ENCODE data around the gene UBE2E2. TPM values are rescaled to one million over a fixed set of nuclear protein-coding genes. Genes with fewer than 3 reads are reported as not detected.

UBE2E2 gene
- polyA plus RNA-seq, 2 donors, result 16.6 to 21.0 TPM

DNA sequence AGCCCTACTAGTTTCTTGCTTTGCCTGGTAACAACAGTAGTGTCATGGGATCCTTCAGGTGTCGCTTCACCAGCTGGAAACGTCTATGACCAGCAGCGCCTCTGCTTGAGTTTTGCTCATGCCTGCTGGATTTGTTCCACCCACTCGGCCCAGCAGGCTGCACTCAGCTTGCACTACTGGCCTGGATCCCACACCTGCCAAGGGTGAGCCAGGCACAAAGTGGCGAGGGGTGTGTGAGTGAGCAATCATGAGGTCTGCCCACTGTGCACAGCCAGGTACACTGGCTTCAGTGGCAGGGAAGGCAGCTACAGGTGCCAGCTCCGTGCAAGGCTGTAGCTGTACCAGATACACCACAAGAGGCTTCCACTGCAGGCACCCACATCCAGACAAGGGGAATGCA lies 282.8 kb downstream of the UBE2E2 start:
- H3K27me3 ChIP-seq (ENCODE audit: control insufficient read depth in 1 of 2, insufficient read depth in 2 of 2, low read length in 2 of 2), result no peaks in the 10 kb centered on the region
- H3K27ac ChIP-seq (ENCODE audit: low read depth in 2 of 2, low read length in 1 of 2), result no peak overlapping the region
- no peak overlapping the region for H3K4me3 ChIP-seq (ENCODE audit: low read depth in 1 of 2, low read length in 2 of 2)
- no peaks in the 10 kb centered on the region for H3K36me3 ChIP-seq (ENCODE audit: control insufficient read depth in 2 of 2, insufficient read depth in 2 of 2, low read length in 1 of 2)
- no peaks in the 10 kb centered on the region for H3K4me1 ChIP-seq (ENCODE audit: control insufficient read depth in 2 of 2, insufficient read depth in 2 of 2, low read length in 1 of 2)
- 92 to 94% methylated on average over 6 of the region's 6 CpGs for WGBS, 2 donors
- H3K9me3 ChIP-seq (ENCODE audit: control insufficient read depth in 2 of 2, insufficient read depth in 1 of 2, low read depth in 1 of 2, low read length in 1 of 2), result peaks cover 6 to 9% of the 10 kb centered on the region in 2 donors

DNA sequence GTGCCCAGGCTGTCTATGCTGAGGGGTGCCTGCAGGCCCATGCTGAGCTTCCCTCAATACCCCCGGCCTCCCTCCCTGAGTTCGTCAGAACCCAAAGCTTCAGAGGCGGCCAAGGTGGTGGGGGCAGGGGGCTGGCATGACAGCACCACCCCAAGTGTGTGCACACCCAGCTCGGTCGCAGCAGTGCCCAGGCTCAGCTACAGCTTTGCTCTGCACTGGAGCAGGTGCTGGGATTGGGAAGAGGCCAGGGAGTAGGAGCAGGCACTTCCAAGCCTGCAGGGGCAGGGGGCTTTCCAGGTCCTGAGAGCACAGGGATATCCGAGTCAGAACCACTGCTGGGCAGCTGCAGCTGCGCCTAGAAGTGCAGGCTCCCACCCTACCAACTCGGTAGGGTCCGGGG lies 283.9 kb downstream of the UBE2E2 start:
- H3K36me3 ChIP-seq (ENCODE audit: control insufficient read depth in 2 of 2, insufficient read depth in 2 of 2, low read length in 1 of 2), result no peaks in the 10 kb centered on the region
- H3K4me3 ChIP-seq (ENCODE audit: low read depth in 1 of 2, low read length in 2 of 2), result no peak overlapping the region
- peaks cover 6 to 9% of the 10 kb centered on the region in 2 donors for H3K9me3 ChIP-seq (ENCODE audit: control insufficient read depth in 2 of 2, insufficient read depth in 1 of 2, low read depth in 1 of 2, low read length in 1 of 2)
- no peaks in the 10 kb centered on the region for H3K4me1 ChIP-seq (ENCODE audit: control insufficient read depth in 2 of 2, insufficient read depth in 2 of 2, low read length in 1 of 2)
- no peak overlapping the region for H3K27ac ChIP-seq (ENCODE audit: low read depth in 2 of 2, low read length in 1 of 2)
- H3K27me3 ChIP-seq (ENCODE audit: control insufficient read depth in 1 of 2, insufficient read depth in 2 of 2, low read length in 2 of 2), result no peaks in the 10 kb centered on the region
- 94 to 96% methylated on average over 9 of the region's 9 CpGs for WGBS, 2 donors

GRCh38 chr3:23488618-23489017 lies 285.5 kb downstream of the UBE2E2 start:
- Histone ChIP-seq H3K27ac (ENCODE audit: low read depth in 2 of 2, low read length in 1 of 2) (no peak overlapping the region), H3K9me3 (ENCODE audit: control insufficient read depth in 2 of 2, insufficient read depth in 1 of 2, low read depth in 1 of 2, low read length in 1 of 2) (peaks cover 6 to 9% of the 10 kb centered on the region in 2 donors), H3K4me3 (ENCODE audit: low read depth in 1 of 2, low read length in 2 of 2) (no peak overlapping the region), H3K36me3 (ENCODE audit: control insufficient read depth in 2 of 2, insufficient read depth in 2 of 2, low read length in 1 of 2) (no peaks in the 10 kb centered on the region), H3K27me3 (ENCODE audit: control insufficient read depth in 1 of 2, insufficient read depth in 2 of 2, low read length in 2 of 2) (no peaks in the 10 kb centered on the region), H3K4me1 (ENCODE audit: control insufficient read depth in 2 of 2, insufficient read depth in 2 of 2, low read length in 1 of 2) (no peaks in the 10 kb centered on the region)
- 80 to 81% methylated on average over 3 of the region's 3 CpGs for WGBS, 2 donors

GRCh38 chr3:23489300-23490158 lies 286.4 kb downstream of the UBE2E2 start:
- Histone ChIP-seq H3K27me3 (ENCODE audit: control insufficient read depth in 1 of 2, insufficient read depth in 2 of 2, low read length in 2 of 2) (no peaks in the 10 kb centered on the region), H3K27ac (ENCODE audit: low read depth in 2 of 2, low read length in 1 of 2) (no peak overlapping the region), H3K4me1 (ENCODE audit: control insufficient read depth in 2 of 2, insufficient read depth in 2 of 2, low read length in 1 of 2) (no peaks in the 10 kb centered on the region), H3K9me3 (ENCODE audit: control insufficient read depth in 2 of 2, insufficient read depth in 1 of 2, low read depth in 1 of 2, low read length in 1 of 2) (peaks cover 6 to 9% of the 10 kb centered on the region in 2 donors), H3K4me3 (ENCODE audit: low read depth in 1 of 2, low read length in 2 of 2) (no peak overlapping the region), H3K36me3 (ENCODE audit: control insufficient read depth in 2 of 2, insufficient read depth in 2 of 2, low read length in 1 of 2) (no peaks in the 10 kb centered on the region)
- WGBS, 2 donors, result 94 to 95% methylated on average over 7 of the region's 7 CpGs

DNA sequence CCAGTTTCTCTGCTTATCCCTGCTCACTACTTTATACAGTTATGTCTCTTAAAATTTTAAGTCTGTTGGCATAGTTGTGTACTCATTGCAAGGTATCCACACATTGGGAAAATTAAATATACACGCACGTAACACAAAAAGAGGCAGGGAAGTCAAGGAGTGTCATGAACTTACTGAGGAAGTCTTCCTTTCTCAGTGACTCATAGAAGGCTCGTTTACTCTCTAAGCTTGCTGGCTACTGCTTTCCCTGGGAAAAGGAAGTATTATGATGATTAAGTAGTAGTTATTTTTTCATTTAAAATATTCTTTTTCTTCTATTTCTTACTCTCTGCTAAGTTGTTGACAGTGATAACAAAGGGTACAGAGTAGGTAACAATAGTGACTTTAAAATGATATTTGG lies 287.3 kb downstream of the UBE2E2 start:
- no peaks in the 10 kb centered on the region for H3K4me1 ChIP-seq (ENCODE audit: control insufficient read depth in 2 of 2, insufficient read depth in 2 of 2, low read length in 1 of 2)
- no peak overlapping the region for H3K4me3 ChIP-seq (ENCODE audit: low read depth in 1 of 2, low read length in 2 of 2)
- H3K27ac ChIP-seq (ENCODE audit: low read depth in 2 of 2, low read length in 1 of 2), result no peak overlapping the region
- H3K36me3 ChIP-seq (ENCODE audit: control insufficient read depth in 2 of 2, insufficient read depth in 2 of 2, low read length in 1 of 2), result no peaks in the 10 kb centered on the region
- no peaks in the 10 kb centered on the region for H3K27me3 ChIP-seq (ENCODE audit: control insufficient read depth in 1 of 2, insufficient read depth in 2 of 2, low read length in 2 of 2)
- 30 to 41% methylated on average over 3 of the region's 3 CpGs for WGBS, 2 donors
- peaks cover 6 to 9% of the 10 kb centered on the region in 2 donors for H3K9me3 ChIP-seq (ENCODE audit: control insufficient read depth in 2 of 2, insufficient read depth in 1 of 2, low read depth in 1 of 2, low read length in 1 of 2)

DNA sequence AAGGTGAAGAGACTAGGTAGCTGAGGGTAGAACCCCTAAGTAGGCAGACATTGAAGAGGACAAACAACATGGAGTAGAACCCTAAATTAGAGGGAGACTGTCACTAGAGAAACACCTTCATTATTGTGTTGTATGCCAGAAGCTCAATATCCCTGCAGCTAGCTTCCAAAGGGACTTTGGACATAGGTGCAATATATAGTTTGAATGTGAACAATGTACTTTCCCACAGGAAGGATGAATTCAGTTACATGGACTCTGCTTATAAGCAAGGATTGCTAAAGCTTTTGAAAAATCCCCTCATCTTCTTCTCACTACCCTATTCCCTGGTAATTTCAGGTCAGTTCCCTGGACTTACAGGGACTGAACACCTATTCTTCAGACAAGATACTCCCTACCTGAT lies 288.9 kb downstream of the UBE2E2 start:
- Histone ChIP-seq H3K4me1 (ENCODE audit: control insufficient read depth in 2 of 2, insufficient read depth in 2 of 2, low read length in 1 of 2) (no peaks in the 10 kb centered on the region), H3K9me3 (ENCODE audit: control insufficient read depth in 2 of 2, insufficient read depth in 1 of 2, low read depth in 1 of 2, low read length in 1 of 2) (peaks cover 0 to under 1% of the 10 kb centered on the region in 2 donors), H3K36me3 (ENCODE audit: control insufficient read depth in 2 of 2, insufficient read depth in 2 of 2, low read length in 1 of 2) (no peaks in the 10 kb centered on the region), H3K27me3 (ENCODE audit: control insufficient read depth in 1 of 2, insufficient read depth in 2 of 2, low read length in 2 of 2) (peaks cover 0 to 2% of the 10 kb centered on the region in 2 donors), H3K4me3 (ENCODE audit: low read depth in 1 of 2, low read length in 2 of 2) (no peak overlapping the region), H3K27ac (ENCODE audit: low read depth in 2 of 2, low read length in 1 of 2) (no peak overlapping the region)

- Histone ChIP-seq H3K9me3 (ENCODE audit: control insufficient read depth in 2 of 2, insufficient read depth in 1 of 2, low read depth in 1 of 2, low read length in 1 of 2) (no peaks in the 10 kb centered on the region), H3K27me3 (ENCODE audit: control insufficient read depth in 1 of 2, insufficient read depth in 2 of 2, low read length in 2 of 2) (peaks cover 0 to 2% of the 10 kb centered on the region in 2 donors), H3K36me3 (ENCODE audit: control insufficient read depth in 2 of 2, insufficient read depth in 2 of 2, low read length in 1 of 2) (no peaks in the 10 kb centered on the region), H3K4me3 (ENCODE audit: low read depth in 1 of 2, low read length in 2 of 2) (no peak overlapping the region), H3K27ac (ENCODE audit: low read depth in 2 of 2, low read length in 1 of 2) (no peak overlapping the region), H3K4me1 (ENCODE audit: control insufficient read depth in 2 of 2, insufficient read depth in 2 of 2, low read length in 1 of 2) (no peaks in the 10 kb centered on the region)
Observed at GRCh38 chr3:23493889-23494288, 290.8 kb downstream of the UBE2E2 start.

- H3K27me3 ChIP-seq (ENCODE audit: control insufficient read depth in 1 of 2, insufficient read depth in 2 of 2, low read length in 2 of 2), result peaks cover 0 to 2% of the 10 kb centered on the region in 2 donors
Observed at GRCh38 chr3:23494967-23495366, 291.8 kb downstream of the UBE2E2 start.

GRCh38 chr3:23495507-23495906 lies 292.4 kb downstream of the UBE2E2 start:
- Histone ChIP-seq H3K27me3 (ENCODE audit: control insufficient read depth in 1 of 2, insufficient read depth in 2 of 2, low read length in 2 of 2) (peaks cover 0 to 2% of the 10 kb centered on the region in 2 donors), H3K27ac (ENCODE audit: low read depth in 2 of 2, low read length in 1 of 2) (no peak overlapping the region), H3K9me3 (ENCODE audit: control insufficient read depth in 2 of 2, insufficient read depth in 1 of 2, low read depth in 1 of 2, low read length in 1 of 2) (no peaks in the 10 kb centered on the region), H3K4me1 (ENCODE audit: control insufficient read depth in 2 of 2, insufficient read depth in 2 of 2, low read length in 1 of 2) (no peaks in the 10 kb centered on the region), H3K36me3 (ENCODE audit: control insufficient read depth in 2 of 2, insufficient read depth in 2 of 2, low read length in 1 of 2) (no peaks in the 10 kb centered on the region), H3K4me3 (ENCODE audit: low read depth in 1 of 2, low read length in 2 of 2) (no peak overlapping the region)
- 50 to 83% methylated on average over 1 of the region's 1 CpG for WGBS, 2 donors

More at GRCh38 chr3:23494967-23495366, 291.8 kb downstream of the UBE2E2 start:
- 86 to 88% methylated on average over 1 of the region's 1 CpG for WGBS, 2 donors
- no peak overlapping the region for H3K27ac ChIP-seq (ENCODE audit: low read depth in 2 of 2, low read length in 1 of 2)
- H3K4me3 ChIP-seq (ENCODE audit: low read depth in 1 of 2, low read length in 2 of 2), result no peak overlapping the region
- no peaks in the 10 kb centered on the region for H3K36me3 ChIP-seq (ENCODE audit: control insufficient read depth in 2 of 2, insufficient read depth in 2 of 2, low read length in 1 of 2)
- H3K4me1 ChIP-seq (ENCODE audit: control insufficient read depth in 2 of 2, insufficient read depth in 2 of 2, low read length in 1 of 2), result no peaks in the 10 kb centered on the region
- no peaks in the 10 kb centered on the region for H3K9me3 ChIP-seq (ENCODE audit: control insufficient read depth in 2 of 2, insufficient read depth in 1 of 2, low read depth in 1 of 2, low read length in 1 of 2)

GRCh38 chr3:23496165-23496564 lies 293.0 kb downstream of the UBE2E2 start:
- Histone ChIP-seq H3K36me3 (ENCODE audit: control insufficient read depth in 2 of 2, insufficient read depth in 2 of 2, low read length in 1 of 2) (no peaks in the 10 kb centered on the region), H3K27ac (ENCODE audit: low read depth in 2 of 2, low read length in 1 of 2) (no peak overlapping the region), H3K4me3 (ENCODE audit: low read depth in 1 of 2, low read length in 2 of 2) (no peak overlapping the region), H3K4me1 (ENCODE audit: control insufficient read depth in 2 of 2, insufficient read depth in 2 of 2, low read length in 1 of 2) (no peaks in the 10 kb centered on the region), H3K9me3 (ENCODE audit: control insufficient read depth in 2 of 2, insufficient read depth in 1 of 2, low read depth in 1 of 2, low read length in 1 of 2) (no peaks in the 10 kb centered on the region), H3K27me3 (ENCODE audit: control insufficient read depth in 1 of 2, insufficient read depth in 2 of 2, low read length in 2 of 2) (peaks cover 0 to 2% of the 10 kb centered on the region in 2 donors)
- 75 to 94% methylated on average over 1 of the region's 1 CpG for WGBS, 2 donors
